GM18907 (cell line): ENCODE results near the gene PGP.

ENCODE experiments used
- ATAC-seq: cut with Tn5 transposase; IDR thresholded peaks from one replicate; pipeline ENCODE4 v1.9.1; 2021; ENCODE audit warnings: mild to moderate bottlenecking, moderate library complexity; ENCODE audit not compliant: unreplicated experiment

Gene PGP

DNA sequence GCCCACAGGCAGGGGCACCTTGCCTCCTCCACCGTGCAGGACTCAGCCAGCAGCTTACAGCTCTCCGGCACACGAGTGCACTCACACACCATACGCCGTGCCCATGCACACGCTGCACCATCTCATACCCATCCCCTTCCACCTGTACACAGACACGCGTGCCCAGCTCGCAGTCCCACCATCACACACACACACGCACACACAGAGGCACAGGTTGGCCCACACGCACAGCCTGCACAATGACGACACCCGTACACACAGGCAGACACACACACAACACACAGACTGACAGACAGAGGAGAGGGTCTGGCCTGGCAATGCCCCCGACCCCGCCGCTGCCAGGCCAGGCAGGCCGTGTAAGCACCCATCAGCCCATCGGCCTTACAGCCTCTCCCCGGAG is 30.3 kb downstream of the PGP start:
- no peak for ATAC-seq

DNA sequence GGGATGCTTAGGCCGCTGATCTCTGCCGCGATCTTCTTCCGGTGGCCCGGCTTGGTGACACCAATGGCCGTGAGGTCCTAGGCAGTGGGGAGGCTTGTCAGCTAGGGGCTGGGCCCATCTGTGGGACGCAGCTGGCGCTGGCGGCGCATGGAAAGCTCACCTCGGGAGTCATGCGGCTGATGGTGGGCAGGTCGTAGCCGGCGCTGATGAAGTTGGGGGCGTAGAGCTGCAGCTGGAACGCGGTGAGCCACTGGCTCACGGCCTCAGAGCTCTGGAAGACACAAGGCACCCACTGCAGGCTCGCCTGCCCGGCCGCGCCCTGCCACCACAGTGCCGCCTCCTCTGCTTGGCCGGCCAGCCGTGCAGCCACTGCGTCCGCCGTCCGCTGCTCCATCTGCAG is 31.0 kb downstream of the PGP start:
- no peak for ATAC-seq

- ATAC-seq = no peak
Measured at GRCh38 chr16:2181952-2182351, 32.7 kb downstream of the PGP start.

DNA sequence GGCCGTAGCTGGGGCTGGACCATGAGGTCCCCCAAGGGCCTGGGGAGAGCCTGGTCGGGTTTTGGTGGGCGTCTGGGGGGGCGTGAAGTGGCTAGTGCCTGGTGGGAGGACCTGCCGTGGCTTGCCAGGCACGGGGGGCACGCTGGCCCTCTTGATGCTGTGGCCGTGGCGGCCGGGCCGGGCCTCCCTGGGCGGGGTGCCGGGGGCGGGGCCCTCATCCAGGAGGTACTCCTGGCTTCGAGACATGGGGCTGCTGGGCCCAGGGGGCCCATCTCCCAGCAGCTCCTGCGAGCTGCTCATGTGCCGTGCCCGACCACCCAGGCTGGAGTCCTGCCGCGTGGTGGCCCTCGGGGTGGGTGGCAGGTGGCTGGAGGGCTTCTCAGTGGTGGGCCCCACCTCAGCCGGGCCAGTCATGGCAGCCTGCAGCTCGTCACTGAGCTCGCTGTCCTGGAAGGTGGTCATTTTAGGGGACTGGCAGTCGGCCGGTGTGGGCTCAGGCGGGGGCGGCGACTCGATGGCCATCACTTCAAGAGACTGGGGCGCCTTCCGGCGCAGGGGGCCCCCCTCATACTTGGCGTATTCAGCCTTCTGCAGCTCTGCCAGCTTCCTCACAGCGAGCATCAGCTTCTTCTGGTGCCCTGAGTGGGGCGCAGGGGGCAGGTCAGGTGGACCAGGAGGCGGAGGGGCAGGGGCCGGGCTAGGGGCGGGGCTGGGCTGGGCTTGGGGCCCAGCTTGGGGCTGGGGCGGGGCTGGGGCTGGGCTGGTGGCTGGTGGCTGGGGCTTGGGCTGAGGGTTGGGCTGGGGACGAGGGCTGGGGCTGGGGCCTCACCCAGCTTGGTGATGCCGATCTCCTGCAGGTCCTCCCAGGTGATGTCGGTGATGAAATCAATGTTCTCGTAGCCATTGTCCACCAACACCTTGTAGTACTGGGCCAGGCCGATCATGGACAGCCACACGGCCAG is 33.4 kb downstream of the PGP start:
- ATAC-seq = no peak

- no peak for ATAC-seq
Measured at GRCh38 chr16:2180461-2180860, 34.2 kb downstream of the PGP start.

DNA sequence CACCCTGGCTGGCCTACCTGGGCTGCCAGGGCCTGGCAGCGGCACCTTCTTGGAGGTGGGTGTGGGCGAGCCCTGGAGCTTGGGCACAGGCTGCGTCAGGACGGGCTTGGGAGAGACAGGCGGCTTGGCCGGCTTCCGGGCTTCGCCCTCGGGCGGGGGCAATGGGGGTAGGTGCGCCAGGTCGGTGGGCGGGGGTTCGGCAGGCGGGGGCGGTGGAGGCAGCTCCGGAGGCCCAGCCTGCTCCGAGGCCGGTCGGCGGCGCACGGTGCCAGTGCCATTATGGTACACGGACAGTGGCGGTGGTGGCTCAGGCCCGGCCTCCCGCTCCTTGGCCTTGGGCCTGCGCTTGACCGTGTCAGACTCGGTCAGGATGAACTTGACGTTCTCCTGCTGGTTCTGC is 35.1 kb downstream of the PGP start:
- no peak for ATAC-seq

DNA sequence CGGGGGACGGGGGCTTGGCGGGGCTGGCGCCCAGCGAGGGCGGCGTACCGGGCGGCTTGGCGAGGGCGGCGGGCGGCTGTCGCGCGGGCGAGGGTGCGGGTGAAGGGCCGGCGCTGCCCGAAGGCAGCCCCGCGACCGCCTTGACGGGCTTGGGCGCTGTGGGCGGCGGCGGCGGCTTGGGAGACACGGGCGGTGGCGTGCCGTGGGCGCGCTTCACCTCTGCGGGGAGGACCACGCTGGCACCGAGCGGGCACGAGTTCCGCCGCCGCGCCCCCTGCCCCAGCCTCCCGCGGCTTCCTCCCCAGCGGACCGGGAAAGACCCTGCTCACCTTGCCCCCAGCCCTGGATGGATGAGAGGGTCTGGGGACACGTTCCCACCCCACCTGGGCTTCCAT is 35.5 kb downstream of the PGP start:
- no peak for ATAC-seq

DNA sequence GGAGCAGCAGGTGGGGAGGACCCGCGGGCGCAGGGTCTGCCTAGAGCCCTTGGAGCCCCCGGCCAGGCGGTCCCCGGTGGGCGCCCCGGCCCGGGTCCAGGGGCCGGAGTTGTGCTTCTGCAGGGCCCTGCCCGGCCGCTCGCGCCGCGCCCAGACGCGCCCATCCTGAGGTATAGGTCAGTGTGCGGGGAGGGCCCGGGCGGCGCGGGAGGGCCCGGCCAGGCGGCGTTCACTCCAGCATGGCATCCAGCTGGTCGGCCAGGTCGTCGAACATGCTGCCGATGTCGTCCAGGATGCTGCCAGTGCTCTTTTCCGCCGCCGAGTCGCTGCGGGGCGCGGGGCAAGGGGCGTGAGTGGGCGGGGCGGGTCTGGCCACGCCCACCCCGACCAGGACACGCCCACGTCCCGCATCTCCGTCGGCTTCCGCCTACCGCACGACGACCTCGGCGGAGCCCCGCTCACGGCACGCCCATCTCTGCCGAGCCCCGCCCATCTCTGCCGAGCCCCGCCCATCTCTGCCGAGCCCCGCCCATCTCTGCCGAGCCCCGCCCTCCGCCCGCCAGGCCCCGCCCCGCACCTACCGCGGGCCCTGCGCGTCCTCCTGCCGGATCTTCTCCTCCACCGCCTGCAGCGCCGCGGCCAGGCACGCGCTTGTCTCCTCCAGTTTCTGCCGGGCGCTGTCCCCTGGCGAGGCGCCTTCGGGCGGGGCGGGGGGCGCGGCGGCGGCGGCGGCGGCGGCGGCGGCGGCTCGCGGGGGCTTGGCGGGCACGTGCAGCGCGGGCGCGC is 36.1 kb downstream of the PGP start:
- no peak for ATAC-seq

DNA sequence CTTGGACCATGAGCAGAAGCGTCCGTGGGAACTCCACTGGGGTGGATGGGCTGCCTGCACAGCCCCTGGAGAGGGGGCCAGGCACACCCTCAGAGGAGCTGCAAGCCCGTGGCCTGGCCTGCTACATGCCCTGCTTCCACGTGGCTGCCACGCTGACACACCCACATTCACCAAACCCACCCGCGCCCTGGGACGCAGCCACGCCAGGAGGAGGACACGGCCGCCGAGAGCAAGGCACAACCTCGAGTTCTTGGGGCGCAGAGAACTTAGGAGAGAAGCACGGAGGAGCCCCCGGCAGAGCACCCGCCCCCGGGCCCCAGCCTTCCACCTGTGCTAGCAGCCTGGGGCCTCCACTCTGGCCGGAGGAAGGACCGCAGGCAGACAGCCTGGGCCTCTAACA is 37.1 kb downstream of the PGP start:
- ATAC-seq = no peak

- no peak for ATAC-seq
Measured at GRCh38 chr16:2177101-2177500, 37.5 kb downstream of the PGP start.

DNA sequence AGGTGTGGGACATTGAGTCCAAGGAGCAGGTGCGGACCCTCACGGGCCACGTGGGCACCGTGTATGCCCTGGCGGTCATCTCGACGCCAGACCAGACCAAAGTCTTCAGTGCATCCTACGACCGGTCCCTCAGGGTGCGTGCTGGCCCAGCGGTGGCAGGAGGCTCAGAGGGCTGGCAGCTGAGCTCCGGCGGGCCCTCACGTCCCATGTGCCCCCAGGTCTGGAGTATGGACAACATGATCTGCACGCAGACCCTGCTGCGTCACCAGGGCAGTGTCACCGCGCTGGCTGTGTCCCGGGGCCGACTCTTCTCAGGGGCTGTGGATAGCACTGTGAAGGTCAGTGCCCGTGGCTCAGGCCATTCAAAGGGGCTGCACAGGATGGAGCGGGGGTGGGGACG is 38.6 kb downstream of the PGP start:
- ATAC-seq = no peak

DNA sequence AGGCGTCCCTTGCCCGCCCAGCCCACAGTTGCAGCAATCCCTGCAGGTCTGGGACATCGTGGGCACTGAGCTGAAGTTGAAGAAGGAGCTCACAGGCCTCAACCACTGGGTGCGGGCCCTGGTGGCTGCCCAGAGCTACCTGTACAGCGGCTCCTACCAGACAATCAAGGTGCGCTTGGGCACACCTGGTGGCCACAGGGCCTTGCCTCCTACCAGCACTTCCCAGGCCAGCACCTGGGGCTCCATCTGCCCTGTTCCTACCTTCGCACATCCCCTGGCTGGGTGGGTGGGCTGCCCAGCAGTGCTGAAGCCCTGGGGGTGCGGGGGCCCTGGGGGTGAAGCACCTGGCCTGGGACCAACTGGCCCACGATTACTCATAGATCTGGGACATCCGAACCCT is 39.2 kb downstream of the PGP start:
- ATAC-seq = no peak

- ATAC-seq = no peak
Measured at GRCh38 chr16:2174396-2175131, 40.1 kb downstream of the PGP start.

DNA sequence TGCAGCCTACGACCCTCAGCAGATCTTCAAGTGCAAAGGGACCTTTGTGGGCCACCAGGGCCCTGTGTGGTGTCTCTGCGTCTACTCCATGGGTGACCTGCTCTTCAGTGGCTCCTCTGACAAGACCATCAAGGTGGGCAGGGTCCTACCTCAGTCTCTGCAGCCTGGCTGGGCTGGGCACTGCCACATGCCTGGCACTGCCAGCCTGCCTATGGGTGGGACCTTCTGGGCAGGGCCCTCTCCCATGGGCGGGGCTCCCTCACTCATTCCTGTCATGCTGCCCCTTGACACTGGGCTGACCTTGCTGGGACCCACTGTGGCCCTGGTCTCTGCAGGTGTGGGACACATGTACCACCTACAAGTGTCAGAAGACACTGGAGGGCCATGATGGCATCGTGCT is 40.7 kb downstream of the PGP start:
- ATAC-seq = no peak

DNA sequence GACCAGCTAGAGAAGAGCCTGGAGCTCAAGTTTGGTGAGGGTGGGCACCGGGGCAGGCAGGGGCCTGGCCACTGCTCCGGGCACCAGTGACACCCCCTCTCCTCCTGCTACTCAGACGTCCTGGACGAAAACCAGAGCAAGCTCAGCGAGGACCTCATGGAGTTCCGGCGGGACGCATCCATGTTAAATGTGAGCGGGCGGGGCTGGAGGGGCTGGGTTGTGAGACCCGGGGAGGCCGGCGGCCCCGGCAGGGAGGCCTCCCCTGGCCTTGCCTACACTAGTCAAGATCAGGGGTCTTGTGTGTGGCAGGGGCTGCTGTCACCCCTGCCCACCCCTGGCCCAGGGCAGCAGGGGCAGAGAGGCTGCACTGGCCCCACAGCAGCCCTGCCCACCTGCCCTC is 41.3 kb downstream of the PGP start:
- ATAC-seq = no peak

DNA sequence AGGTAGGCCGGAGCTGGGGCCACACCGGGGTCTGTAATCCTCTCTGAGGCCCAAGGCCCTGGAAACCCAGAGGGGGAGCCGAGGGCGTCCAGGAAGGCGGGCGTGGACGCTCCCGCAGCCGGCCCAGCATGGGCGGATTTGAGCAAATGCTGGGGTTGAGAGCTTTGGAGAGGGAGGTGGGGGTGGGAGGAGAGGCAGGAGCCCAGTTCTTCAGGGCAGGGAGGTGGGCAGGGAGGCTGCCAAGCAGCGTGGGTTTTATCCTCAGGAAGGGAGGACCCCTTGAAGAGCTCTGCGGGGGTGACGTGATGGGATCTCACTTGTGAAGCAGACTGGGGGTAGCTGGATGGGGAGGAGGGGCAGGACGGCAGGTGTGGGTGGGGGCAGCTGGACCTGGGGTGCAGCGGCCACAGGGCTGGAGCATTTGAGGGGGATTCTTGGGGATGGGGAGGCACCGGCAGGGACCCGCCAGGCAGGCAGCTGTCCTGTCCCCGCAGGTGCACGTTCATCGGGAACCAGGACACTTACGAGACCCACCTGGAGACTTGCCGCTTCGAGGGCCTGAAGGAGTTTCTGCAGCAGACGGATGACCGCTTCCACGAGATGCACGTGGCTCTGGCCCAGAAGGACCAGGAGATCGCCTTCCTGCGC is 41.8 kb downstream of the PGP start:
- ATAC-seq = no peak

GRCh38 chr16:2171601-2172178 is 43.0 kb downstream of the PGP start:
- ATAC-seq = no peak

GRCh38 chr16:2170587-2171435 is 43.8 kb downstream of the PGP start:
- no peak for ATAC-seq

DNA sequence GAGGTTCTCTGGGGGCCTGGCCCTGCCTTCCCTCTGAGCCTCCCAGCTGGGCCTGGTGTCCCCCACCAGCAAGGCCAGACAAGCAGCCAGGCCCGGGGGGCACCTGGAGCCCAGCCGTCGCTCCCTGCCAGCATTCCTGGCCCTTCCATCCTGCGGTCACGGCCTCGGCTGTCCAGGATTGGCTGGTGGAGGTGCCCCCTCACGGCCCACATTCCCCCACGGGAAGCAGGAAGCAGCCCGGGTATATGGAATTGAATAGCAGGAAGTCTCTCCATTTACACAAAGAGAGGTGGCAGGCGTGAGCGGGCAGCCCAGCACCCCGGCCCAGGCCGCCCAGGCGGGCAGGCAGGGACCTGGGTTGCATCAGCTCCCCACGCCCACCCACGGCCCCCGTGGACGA is 44.6 kb downstream of the PGP start:
- no peak for ATAC-seq
